Colonic mucosa (tissue), 4 donors: ENCODE measurements around the gene BICD1. TPM values are rescaled to one million over a fixed set of nuclear protein-coding genes. Genes with fewer than 3 reads are reported as not detected.

Experiments
- DNase-seq: peaks from one replicate; pipeline ENCODE4 v3.0.0-alpha.2; 2020
- H3K27ac ChIP-seq: fragments of 200-600 bp; one replicate; pipeline ENCODE4 v1.8.0; 2021
- H3K27me3 ChIP-seq: fragments of 200-600 bp; one replicate; pipeline ENCODE4 v1.8.0; 2021
- H3K36me3 ChIP-seq: fragments of 200-600 bp; one replicate; pipeline ENCODE4 v1.8.0; 2021
- H3K4me1 ChIP-seq: fragments of 200-600 bp; one replicate; pipeline ENCODE4 v1.8.0; 2021; ENCODE audit warnings: mild to moderate bottlenecking
- H3K4me3 ChIP-seq: fragments of 200-600 bp; one replicate; pipeline ENCODE4 v1.8.0; 2021
- H3K9ac ChIP-seq, 2 donors: one replicate each; pipeline ENCODE4 v1.7.0; 2013; ENCODE audit warnings: control low read depth in 2 of 2, low read depth in 2 of 2, low read length in 2 of 2
- H3K9me3 ChIP-seq: fragments of 200-600 bp; one replicate; pipeline ENCODE4 v1.8.0; 2021
- intact Hi-C: fragments of 100-400 bp; cut with DNase I; formaldehyde crosslinking; loops from one replicate; pipeline ENCODE4 v1.14.1; 2022
- total RNA-seq, 2 donors: library from RNA; stranded (reverse); fragmentation: NEBNext Ultra II Directional in 1 of 2; extraction: Animal tissue kit (Norgen Biotek cat#: 25700) in 1 of 2; gene quantifications; one replicate each; pipeline ENCODE4 v1.2.1, GENCODE V29; 2021
- TF ChIP-seq, protein P1 (sequence below): fragments of 200-600 bp; IDR thresholded peaks from one replicate; pipeline ENCODE4 v1.8.0; 2022; ENCODE audit warnings: antibody characterized with exemption, mild to moderate bottlenecking
- donor health status: healthy.
- donor health status: DM: no; HTN: no; CAD: no.
- donor health status: DM: no; HTN: no; CAD: no.

Gene BICD1
- total RNA-seq, 2 donors from 2014 or later: 4.2 to 5.8 TPM

GRCh38 chr12:32125455-32126084 lies 18.9 kb downstream of the BICD1 start:
- H3K27ac ChIP-seq: no peak overlapping the region
- no peaks in the 10 kb centered on the region for H3K27me3 ChIP-seq
- H3K4me1 ChIP-seq: no peaks in the 10 kb centered on the region
- DNase-seq: no peak
- TF ChIP-seq, protein P1, sequence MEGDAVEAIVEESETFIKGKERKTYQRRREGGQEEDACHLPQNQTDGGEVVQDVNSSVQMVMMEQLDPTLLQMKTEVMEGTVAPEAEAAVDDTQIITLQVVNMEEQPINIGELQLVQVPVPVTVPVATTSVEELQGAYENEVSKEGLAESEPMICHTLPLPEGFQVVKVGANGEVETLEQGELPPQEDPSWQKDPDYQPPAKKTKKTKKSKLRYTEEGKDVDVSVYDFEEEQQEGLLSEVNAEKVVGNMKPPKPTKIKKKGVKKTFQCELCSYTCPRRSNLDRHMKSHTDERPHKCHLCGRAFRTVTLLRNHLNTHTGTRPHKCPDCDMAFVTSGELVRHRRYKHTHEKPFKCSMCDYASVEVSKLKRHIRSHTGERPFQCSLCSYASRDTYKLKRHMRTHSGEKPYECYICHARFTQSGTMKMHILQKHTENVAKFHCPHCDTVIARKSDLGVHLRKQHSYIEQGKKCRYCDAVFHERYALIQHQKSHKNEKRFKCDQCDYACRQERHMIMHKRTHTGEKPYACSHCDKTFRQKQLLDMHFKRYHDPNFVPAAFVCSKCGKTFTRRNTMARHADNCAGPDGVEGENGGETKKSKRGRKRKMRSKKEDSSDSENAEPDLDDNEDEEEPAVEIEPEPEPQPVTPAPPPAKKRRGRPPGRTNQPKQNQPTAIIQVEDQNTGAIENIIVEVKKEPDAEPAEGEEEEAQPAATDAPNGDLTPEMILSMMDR: no peak
- H3K9me3 ChIP-seq: no peaks in the 10 kb centered on the region
- H3K36me3 ChIP-seq: no peaks in the 10 kb centered on the region
- intact Hi-C loops: no loop called here
- no peak overlapping the region for H3K9ac ChIP-seq
- no peak overlapping the region for H3K4me3 ChIP-seq

- no peak overlapping the region for H3K4me3 ChIP-seq
- no peaks in the 10 kb centered on the region for H3K36me3 ChIP-seq
- no peaks in the 10 kb centered on the region for H3K4me1 ChIP-seq
- TF ChIP-seq, protein P1: no peak
- intact Hi-C loops: no loop called here
- no peaks in the 10 kb centered on the region for H3K27me3 ChIP-seq
- no peak overlapping the region for H3K9ac ChIP-seq
- no peak for DNase-seq
- no peaks in the 10 kb centered on the region for H3K9me3 ChIP-seq
- H3K27ac ChIP-seq: no peak overlapping the region
Observed at GRCh38 chr12:32126720-32127119, 20.1 kb downstream of the BICD1 start.

GRCh38 chr12:32131666-32132065 lies 25.0 kb downstream of the BICD1 start:
- no peak overlapping the region for H3K27ac ChIP-seq
- DNase-seq: no peak
- TF ChIP-seq, protein P1: no peak
- intact Hi-C loops: no loop called here
- no peak overlapping the region for H3K4me3 ChIP-seq
- H3K9ac ChIP-seq: no peak overlapping the region
- H3K36me3 ChIP-seq: no peaks in the 10 kb centered on the region
- no peaks in the 10 kb centered on the region for H3K27me3 ChIP-seq
- no peaks in the 10 kb centered on the region for H3K4me1 ChIP-seq
- no peaks in the 10 kb centered on the region for H3K9me3 ChIP-seq

- TF ChIP-seq, protein P1: no peak
- no peaks in the 10 kb centered on the region for H3K9me3 ChIP-seq
- no peak for DNase-seq
- H3K4me3 ChIP-seq: no peak overlapping the region
- intact Hi-C loops: no loop called here
- H3K9ac ChIP-seq: no peak overlapping the region
- no peaks in the 10 kb centered on the region for H3K27me3 ChIP-seq
- H3K36me3 ChIP-seq: no peaks in the 10 kb centered on the region
- H3K4me1 ChIP-seq: no peaks in the 10 kb centered on the region
- H3K27ac ChIP-seq: no peak overlapping the region
Observed at GRCh38 chr12:32134101-32134888, 27.6 kb downstream of the BICD1 start.

DNA sequence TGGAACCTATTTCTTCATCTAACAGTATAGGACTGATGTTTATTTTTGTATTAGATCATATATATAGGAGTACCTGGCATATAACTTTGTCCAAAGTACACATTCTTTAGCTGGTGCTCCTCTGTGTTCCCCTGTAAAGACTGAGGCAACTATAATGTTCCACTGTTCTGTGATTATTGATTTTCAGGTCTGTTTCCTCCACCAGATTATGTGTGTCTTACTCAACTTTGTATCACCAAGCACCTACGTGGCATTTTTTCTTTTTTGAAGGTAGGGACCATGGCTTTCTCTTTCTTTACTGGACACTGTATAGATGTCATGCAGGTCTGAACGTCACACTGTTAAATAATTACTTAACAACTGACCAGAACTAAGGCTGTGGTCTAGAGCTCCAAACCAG lies 29.3 kb downstream of the BICD1 start:
- intact Hi-C loops: no loop called here
- DNase-seq: no peak
- TF ChIP-seq, protein P1: no peak
- H3K27me3 ChIP-seq: no peaks in the 10 kb centered on the region
- H3K9ac ChIP-seq: no peak overlapping the region
- no peaks in the 10 kb centered on the region for H3K9me3 ChIP-seq
- no peak overlapping the region for H3K4me3 ChIP-seq
- H3K4me1 ChIP-seq: no peaks in the 10 kb centered on the region
- H3K27ac ChIP-seq: no peak overlapping the region
- no peaks in the 10 kb centered on the region for H3K36me3 ChIP-seq
